ENCODE results near the gene PRUNE2. TPM values are rescaled to one million over a fixed set of nuclear protein-coding genes. Genes with fewer than 3 reads are reported as not detected.

The PRUNE2 gene
- total RNA-seq, 2 experiments from 2014 or later, result not detected

DNA sequence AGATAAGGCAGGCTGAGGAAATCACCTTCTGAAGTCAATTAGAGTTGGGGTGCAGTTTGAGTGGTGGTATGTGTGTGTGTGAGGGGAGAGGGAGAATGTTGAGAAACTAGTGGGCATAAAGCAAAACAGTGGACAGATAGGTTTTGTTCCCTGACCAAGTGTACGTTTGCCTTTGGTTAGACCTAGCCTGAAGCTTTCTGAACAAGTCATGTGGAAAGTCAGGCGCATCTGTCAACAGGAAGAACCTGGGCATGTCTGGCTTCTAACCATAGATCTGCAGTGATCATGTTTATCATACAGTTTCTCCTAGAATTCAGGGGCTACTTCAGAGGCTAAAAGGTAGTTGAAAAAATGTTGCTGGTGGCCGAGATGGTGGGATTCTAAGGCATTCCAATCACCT is 284.9 kb downstream of the PRUNE2 start:
- Histone ChIP-seq H3K27ac (ENCODE audit: low read depth in 1 of 2, low read length in 2 of 2) (no peak overlapping the region), H3K4me1 (ENCODE audit: insufficient read depth, low read length) (no peaks in the 10 kb centered on the region), H3K36me3 (ENCODE audit: insufficient read depth, low read length) (no peaks in the 10 kb centered on the region), H3K4me3 (ENCODE audit: low read length) (no peak overlapping the region), H3K9me3 (ENCODE audit: control insufficient read depth in 1 of 2, insufficient read depth in 1 of 2, low read length in 2 of 2) (no peaks in the 10 kb centered on the region), H3K27me3 (ENCODE audit: control insufficient read depth in 1 of 2, insufficient read depth in 2 of 2, low read length in 2 of 2) (peaks cover 0 to 8% of the 10 kb centered on the region in 2 experiments)
- H3K27me3 Mint-ChIP-seq, result peaks cover 30% of the 10 kb centered on the region
- ChIA-PET CTCF (no interaction called here), POLR2A (no interaction called here)
- H3K27ac Mint-ChIP-seq, result no peak overlapping the region
- no peaks in the 10 kb centered on the region for H3K36me3 Mint-ChIP-seq (ENCODE audit: low read depth)
- TF ChIP-seq, protein P1, sequence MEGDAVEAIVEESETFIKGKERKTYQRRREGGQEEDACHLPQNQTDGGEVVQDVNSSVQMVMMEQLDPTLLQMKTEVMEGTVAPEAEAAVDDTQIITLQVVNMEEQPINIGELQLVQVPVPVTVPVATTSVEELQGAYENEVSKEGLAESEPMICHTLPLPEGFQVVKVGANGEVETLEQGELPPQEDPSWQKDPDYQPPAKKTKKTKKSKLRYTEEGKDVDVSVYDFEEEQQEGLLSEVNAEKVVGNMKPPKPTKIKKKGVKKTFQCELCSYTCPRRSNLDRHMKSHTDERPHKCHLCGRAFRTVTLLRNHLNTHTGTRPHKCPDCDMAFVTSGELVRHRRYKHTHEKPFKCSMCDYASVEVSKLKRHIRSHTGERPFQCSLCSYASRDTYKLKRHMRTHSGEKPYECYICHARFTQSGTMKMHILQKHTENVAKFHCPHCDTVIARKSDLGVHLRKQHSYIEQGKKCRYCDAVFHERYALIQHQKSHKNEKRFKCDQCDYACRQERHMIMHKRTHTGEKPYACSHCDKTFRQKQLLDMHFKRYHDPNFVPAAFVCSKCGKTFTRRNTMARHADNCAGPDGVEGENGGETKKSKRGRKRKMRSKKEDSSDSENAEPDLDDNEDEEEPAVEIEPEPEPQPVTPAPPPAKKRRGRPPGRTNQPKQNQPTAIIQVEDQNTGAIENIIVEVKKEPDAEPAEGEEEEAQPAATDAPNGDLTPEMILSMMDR (IDR thresholded peaks at IDR 0.05), result no peak
- DNase-seq (no peak), ATAC-seq (ENCODE audit: poor library complexity) (no peak)
- H3K4me3 Mint-ChIP-seq, result no peak overlapping the region
- no peaks in the 10 kb centered on the region for H3K4me1 Mint-ChIP-seq (ENCODE audit: low read depth)
- intact Hi-C loops (cut with DNase I, micrococcal nuclease), result no loop called here
- H3K9me3 Mint-ChIP-seq, result no peaks in the 10 kb centered on the region

DNA sequence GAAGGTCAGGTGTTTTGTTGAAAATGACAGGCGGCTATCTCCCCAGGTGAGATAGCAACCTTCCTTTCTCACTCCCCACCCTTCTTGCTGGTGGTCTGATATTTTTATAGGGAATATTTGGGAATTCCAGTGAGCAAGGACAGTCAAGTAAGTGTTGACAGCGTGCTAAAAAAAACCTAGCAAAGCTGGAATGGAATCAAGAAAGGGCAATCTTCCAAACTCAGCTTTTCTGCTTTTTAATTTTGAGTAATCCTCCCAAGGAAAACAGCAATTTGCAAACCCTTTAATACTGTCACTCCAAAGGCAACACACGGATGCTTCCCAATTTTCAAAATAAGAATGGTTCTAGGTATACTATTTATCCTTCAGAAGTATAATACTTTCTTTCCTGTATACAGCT is 285.3 kb downstream of the PRUNE2 start:
- Histone ChIP-seq H3K4me1 (ENCODE audit: insufficient read depth, low read length) (no peaks in the 10 kb centered on the region), H3K36me3 (ENCODE audit: insufficient read depth, low read length) (no peaks in the 10 kb centered on the region), H3K9me3 (ENCODE audit: control insufficient read depth in 1 of 2, insufficient read depth in 1 of 2, low read length in 2 of 2) (no peaks in the 10 kb centered on the region), H3K4me3 (ENCODE audit: low read length) (no peak overlapping the region), H3K27me3 (ENCODE audit: control insufficient read depth in 1 of 2, insufficient read depth in 2 of 2, low read length in 2 of 2) (peaks cover 0 to 8% of the 10 kb centered on the region in 2 experiments), H3K27ac (ENCODE audit: low read depth in 1 of 2, low read length in 2 of 2) (no peak overlapping the region)
- intact Hi-C loops (cut with DNase I, micrococcal nuclease), result no loop called here
- peaks cover 31% of the 10 kb centered on the region for H3K27me3 Mint-ChIP-seq
- ATAC-seq (ENCODE audit: poor library complexity), result no peak
- H3K27ac Mint-ChIP-seq, result no peak overlapping the region
- H3K4me1 Mint-ChIP-seq (ENCODE audit: low read depth), result no peaks in the 10 kb centered on the region
- no peaks in the 10 kb centered on the region for H3K9me3 Mint-ChIP-seq
- POLR2A ChIA-PET, result interaction anchor here (1.0 kb wide), 1 partner anchor 11 kb away, joined by 4 read pairs; no protein-coding TSS in a partner anchor
- CTCF ChIA-PET, result interaction anchor here (0.7 kb wide), 1 partner anchor 11 kb away, joined by 4 read pairs; no protein-coding TSS in a partner anchor
- no peak overlapping the region for H3K4me3 Mint-ChIP-seq
- TF ChIP-seq, protein P1 (IDR thresholded peaks at IDR 0.05), result no peak
- no peaks in the 10 kb centered on the region for H3K36me3 Mint-ChIP-seq (ENCODE audit: low read depth)
- DNase-seq, result no peak

DNA sequence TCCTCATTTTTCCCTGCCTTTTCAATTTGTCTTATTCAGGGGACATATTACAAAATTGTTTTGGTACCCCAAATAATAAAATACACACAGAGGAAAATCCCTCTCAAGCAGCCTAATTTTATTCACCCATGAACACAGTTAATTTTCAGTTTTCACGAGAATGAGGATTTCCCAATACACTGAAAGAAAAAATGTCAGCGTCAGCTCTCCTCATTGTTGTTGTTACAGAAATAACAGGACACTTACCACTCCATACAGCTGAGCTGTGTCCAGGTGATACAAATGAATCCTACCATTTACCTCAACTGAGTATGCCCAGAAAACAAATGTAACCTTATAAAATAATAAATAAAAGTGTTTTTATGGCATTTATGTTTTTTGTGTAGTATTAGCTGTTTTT is 286.3 kb downstream of the PRUNE2 start:
- Mint-ChIP-seq H3K27ac (no peak overlapping the region), H3K9me3 (no peaks in the 10 kb centered on the region), H3K36me3 (ENCODE audit: low read depth) (no peaks in the 10 kb centered on the region), H3K4me3 (no peak overlapping the region), H3K27me3 (peaks cover 31% of the 10 kb centered on the region), H3K4me1 (ENCODE audit: low read depth) (no peaks in the 10 kb centered on the region)
- H3K27ac ChIP-seq (ENCODE audit: low read depth in 1 of 2, low read length in 2 of 2), result no peak overlapping the region
- TF ChIP-seq, protein P1 (IDR thresholded peaks at IDR 0.05), result no peak
- intact Hi-C loops (cut with DNase I, micrococcal nuclease), result no loop called here
- H3K9me3 ChIP-seq (ENCODE audit: control insufficient read depth in 1 of 2, insufficient read depth in 1 of 2, low read length in 2 of 2), result no peaks in the 10 kb centered on the region
- ATAC-seq (ENCODE audit: poor library complexity) (no peak), DNase-seq (no peak)
- H3K27me3 ChIP-seq (ENCODE audit: control insufficient read depth in 1 of 2, insufficient read depth in 2 of 2, low read length in 2 of 2), result peaks cover 0 to 8% of the 10 kb centered on the region in 2 experiments
- POLR2A ChIA-PET, result interaction anchor here (1.0 kb wide), 1 partner anchor 11 kb away, joined by 4 read pairs; no protein-coding TSS in a partner anchor
- H3K4me3 ChIP-seq (ENCODE audit: low read length), result no peak overlapping the region
- CTCF ChIA-PET, result no interaction called here
- no peaks in the 10 kb centered on the region for H3K36me3 ChIP-seq (ENCODE audit: insufficient read depth, low read length)
- peaks cover 3% of the 10 kb centered on the region for H3K4me1 ChIP-seq (ENCODE audit: insufficient read depth, low read length)
